ENCODE measurements around the gene LYSET. TPM values are rescaled to one million over a fixed set of nuclear protein-coding genes. Genes with fewer than 3 reads are reported as not detected.
A peak's percentile ranks its signal among the peaks of the same experiment; 100 is the strongest.
"Not testable (repeated sequence)": the region's sequence is repeated elsewhere in the genome, so short reads cannot be mapped to it uniquely, and the experiment has no call there.

Gene LYSET
- total RNA-seq, 1 donor = 10.1 TPM

DNA sequence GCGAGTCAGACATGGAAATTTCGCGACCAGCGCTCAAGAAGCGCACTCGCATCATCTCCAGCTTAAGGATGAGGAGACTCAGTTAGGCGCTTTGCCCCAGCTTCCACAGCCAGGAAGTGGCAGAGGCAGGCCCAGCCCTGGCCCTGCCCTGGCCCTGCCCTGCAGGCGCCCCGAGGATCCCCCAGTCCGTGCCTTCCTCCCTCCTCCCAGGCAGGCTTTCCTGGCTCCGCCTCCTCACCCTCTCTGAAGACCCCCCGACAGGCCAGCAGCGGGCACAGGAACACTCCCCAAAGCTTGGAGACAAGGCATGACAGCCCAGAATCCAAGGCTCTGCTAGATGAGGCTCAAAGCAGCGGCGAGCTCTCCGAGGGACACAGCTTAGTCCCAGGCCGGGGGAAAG, 47.0 kb downstream of the LYSET start:
- no peaks in the 10 kb centered on the region for H3K27me3 ChIP-seq (ENCODE audit: insufficient read depth, low read length)
- H3K36me3 ChIP-seq (ENCODE audit: insufficient read depth, low read length) = peaks cover 12% of the 10 kb centered on the region
- peak overlapping the region; percentile 65 for H3K4me3 ChIP-seq (ENCODE audit: insufficient read depth, low read length)
- DNase-seq (ENCODE audit: insufficient read length, low spot score, missing footprints) = peak; percentile 35
- H3K9me3 ChIP-seq (ENCODE audit: low read depth, low read length) = no peaks in the 10 kb centered on the region
- no peaks in the 10 kb centered on the region for H3K79me2 ChIP-seq (ENCODE audit: insufficient read depth, low read length)
- peak overlapping the region; percentile 24 for H3K27ac ChIP-seq (ENCODE audit: low read depth, low read length)
- peaks cover 9% of the 10 kb centered on the region for H3K4me1 ChIP-seq (ENCODE audit: insufficient read depth, low read length)
- H2AFZ ChIP-seq (ENCODE audit: low read length) = peak overlapping the region; percentile 81
- TF ChIP-seq, protein P1, sequence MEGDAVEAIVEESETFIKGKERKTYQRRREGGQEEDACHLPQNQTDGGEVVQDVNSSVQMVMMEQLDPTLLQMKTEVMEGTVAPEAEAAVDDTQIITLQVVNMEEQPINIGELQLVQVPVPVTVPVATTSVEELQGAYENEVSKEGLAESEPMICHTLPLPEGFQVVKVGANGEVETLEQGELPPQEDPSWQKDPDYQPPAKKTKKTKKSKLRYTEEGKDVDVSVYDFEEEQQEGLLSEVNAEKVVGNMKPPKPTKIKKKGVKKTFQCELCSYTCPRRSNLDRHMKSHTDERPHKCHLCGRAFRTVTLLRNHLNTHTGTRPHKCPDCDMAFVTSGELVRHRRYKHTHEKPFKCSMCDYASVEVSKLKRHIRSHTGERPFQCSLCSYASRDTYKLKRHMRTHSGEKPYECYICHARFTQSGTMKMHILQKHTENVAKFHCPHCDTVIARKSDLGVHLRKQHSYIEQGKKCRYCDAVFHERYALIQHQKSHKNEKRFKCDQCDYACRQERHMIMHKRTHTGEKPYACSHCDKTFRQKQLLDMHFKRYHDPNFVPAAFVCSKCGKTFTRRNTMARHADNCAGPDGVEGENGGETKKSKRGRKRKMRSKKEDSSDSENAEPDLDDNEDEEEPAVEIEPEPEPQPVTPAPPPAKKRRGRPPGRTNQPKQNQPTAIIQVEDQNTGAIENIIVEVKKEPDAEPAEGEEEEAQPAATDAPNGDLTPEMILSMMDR (IDR thresholded peaks at IDR 0.05; ENCODE audit: extremely low read depth, low read depth, low read length) = no peak
- H3K4me2 ChIP-seq (ENCODE audit: insufficient read depth, low read length) = peak overlapping the region; percentile 78
- H4K20me1 ChIP-seq (ENCODE audit: insufficient read depth, low read length) = no peaks in the 10 kb centered on the region

DNA sequence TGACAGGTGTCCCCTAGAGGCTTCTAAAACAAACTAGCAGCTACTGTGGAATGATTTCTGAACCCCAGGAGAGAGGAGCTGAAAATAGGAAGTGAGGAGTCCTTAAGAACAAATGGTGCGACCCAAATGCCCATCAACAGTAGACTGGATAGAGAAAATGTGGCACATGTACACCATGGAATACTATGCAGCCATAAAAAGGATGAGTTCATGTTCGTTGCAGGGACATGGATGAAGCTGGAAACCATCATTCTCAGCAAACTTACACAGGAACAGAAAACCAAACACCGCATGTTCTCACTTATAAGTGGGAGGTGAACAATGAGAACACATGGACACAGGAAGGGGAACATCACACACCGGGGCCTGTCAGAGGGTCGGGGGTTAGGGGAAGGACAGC, 48.0 kb downstream of the LYSET start:
- not testable (repeated sequence) for H2AFZ ChIP-seq (ENCODE audit: low read length)

DNA sequence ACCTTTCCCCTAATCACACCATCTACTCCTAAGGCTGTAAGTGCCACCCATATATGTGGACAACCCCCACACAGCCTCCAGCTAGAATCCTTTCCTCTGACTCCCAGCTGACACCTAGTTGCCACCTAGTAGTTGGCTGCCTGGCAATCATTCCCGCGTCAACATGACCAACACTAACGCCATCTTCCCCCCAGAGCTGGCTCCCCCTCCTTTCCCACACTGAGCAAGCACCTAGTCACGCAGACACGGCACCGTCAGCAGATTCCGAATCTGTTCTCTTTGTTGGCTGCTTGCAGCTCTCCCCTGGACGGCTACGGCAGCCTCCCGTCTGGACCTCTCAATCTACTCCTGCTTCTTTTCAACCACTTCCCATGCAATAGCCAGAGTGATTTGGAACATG, 49.7 kb downstream of the LYSET start:
- TF ChIP-seq, protein P1 (IDR thresholded peaks at IDR 0.05; ENCODE audit: extremely low read depth, low read depth, low read length) = no peak
- peak overlapping the region; percentile 52 for H3K4me3 ChIP-seq (ENCODE audit: insufficient read depth, low read length)
- peak; percentile 96 for DNase-seq (ENCODE audit: insufficient read length, low spot score, missing footprints)
- H3K4me2 ChIP-seq (ENCODE audit: insufficient read depth, low read length) = peak overlapping the region; percentile 80
- H3K4me1 ChIP-seq (ENCODE audit: insufficient read depth, low read length) = peaks cover 9% of the 10 kb centered on the region
- H2AFZ ChIP-seq (ENCODE audit: low read length) = peak overlapping the region; percentile 23
- no peaks in the 10 kb centered on the region for H3K36me3 ChIP-seq (ENCODE audit: insufficient read depth, low read length)
- no peaks in the 10 kb centered on the region for H3K79me2 ChIP-seq (ENCODE audit: insufficient read depth, low read length)
- peak overlapping the region; percentile 91 for H3K27ac ChIP-seq (ENCODE audit: low read depth, low read length)
- H3K27me3 ChIP-seq (ENCODE audit: insufficient read depth, low read length) = no peaks in the 10 kb centered on the region
- no peaks in the 10 kb centered on the region for H4K20me1 ChIP-seq (ENCODE audit: insufficient read depth, low read length)
- no peaks in the 10 kb centered on the region for H3K9me3 ChIP-seq (ENCODE audit: low read depth, low read length)

More for the DNA sequence above, 48.0 kb downstream of the LYSET start:
- not testable (repeated sequence) for H3K9me3 ChIP-seq (ENCODE audit: low read depth, low read length); H3K4me3 ChIP-seq (ENCODE audit: insufficient read depth, low read length); H3K27me3 ChIP-seq (ENCODE audit: insufficient read depth, low read length); DNase-seq (ENCODE audit: insufficient read length, low spot score, missing footprints); H3K4me1 ChIP-seq (ENCODE audit: insufficient read depth, low read length); H4K20me1 ChIP-seq (ENCODE audit: insufficient read depth, low read length); H3K27ac ChIP-seq (ENCODE audit: low read depth, low read length); H3K4me2 ChIP-seq (ENCODE audit: insufficient read depth, low read length); H3K79me2 ChIP-seq (ENCODE audit: insufficient read depth, low read length); H3K36me3 ChIP-seq (ENCODE audit: insufficient read depth, low read length)

Other genes with a start within 250 kb of the LYSET start
- gene ITPK1, start 69.4 kb upstream of the LYSET start, total RNA-seq = 25.0 and 25.3 TPM in 2 replicates
- 16.6 and 18.3 TPM in 2 replicates for gene MOAP1, start 420 bp upstream of the LYSET start, total RNA-seq
- 11.2 and 11.6 TPM in 2 replicates for gene GON7, start 21.7 kb downstream of the LYSET start, total RNA-seq
- gene UBR7, start 21.9 kb downstream of the LYSET start, total RNA-seq = 20.6 and 25.3 TPM in 2 replicates
- gene BTBD7, start 147.7 kb downstream of the LYSET start, total RNA-seq = 31.1 and 31.5 TPM in 2 replicates
- gene COX8C, start 161.9 kb downstream of the LYSET start, total RNA-seq = not detected in 2 replicates
- gene UNC79, start 245.6 kb downstream of the LYSET start, total RNA-seq = under 0.01 TPM in 2 replicates